AG04450 (cell line): ENCODE results near the gene KRTAP4-7. TPM values are rescaled to one million over a fixed set of nuclear protein-coding genes. Genes with fewer than 3 reads are reported as not detected.
"Not testable (repeated sequence)": the region's sequence is repeated elsewhere in the genome, so short reads cannot be mapped to it uniquely, and the experiment has no call there.

ENCODE experiments used
- CTCF ChIA-PET: fragments of 300-600, 350-600 bp; formaldehyde crosslinking; extraction: SDS; loops from one replicate; lab custom pipeline; 2022; ENCODE audit warnings: antibody characterized with exemption, inconsistent platforms; lab: Charles Lee
- POLR2A ChIA-PET: fragments of 350-600 bp; formaldehyde crosslinking; extraction: SDS; loops from one replicate; lab custom pipeline; 2021; ENCODE audit warnings: antibody characterized with exemption, inconsistent platforms; lab: Yijun Ruan, JAX
- DNase-seq: peaks from one replicate; pipeline ENCODE4 v3.0.0-alpha.2; 2011; ENCODE audit warnings: low read depth, low spot score
- H3K27ac ChIP-seq: one replicate; pipeline ENCODE4 v1.5.1; 2012; ENCODE audit warnings: low read depth, low read length, control low read depth
- H3K27me3 ChIP-seq: one replicate; pipeline ENCODE4 v1.6.0; 2012; ENCODE audit warnings: low read length; ENCODE audit not compliant: control insufficient read depth, insufficient read depth
- H3K4me3 ChIP-seq: 2 replicates; pipeline ENCODE4 v1.5.1; 2011; ENCODE audit warnings: mild to moderate bottlenecking, low read depth, low read length, control low read depth
- H3K9me3 ChIP-seq: 2 replicates; pipeline ENCODE4 v1.5.1; 2012; ENCODE audit warnings: low read length; ENCODE audit not compliant: control insufficient read depth, insufficient read depth
- CTCF ChIP-seq: IDR thresholded peaks from 2 replicates; pipeline ENCODE4 v1.5.1; 2011; ENCODE audit warnings: low read depth, low read length, control low read depth, inconsistent platforms
- polyA plus RNA-seq: library from polyadenylated mRNA; depleted of rRNA; stranded (reverse); fragments of >200 nt; gene quantifications from 2 replicates; pipeline ENCODE4 v1.2.3, GENCODE V29; 2011

The KRTAP4-7 gene
- polyA plus RNA-seq, 1 experiment, result not detected

GRCh38 chr17:41057547-41057946 is 26.4 kb upstream of the KRTAP4-7 start:
- Histone ChIP-seq H3K27ac (no peak overlapping the region), H3K27me3 (no peaks in the 10 kb centered on the region), H3K4me3 (no peak overlapping the region), H3K9me3 (no peaks in the 10 kb centered on the region)
- TF ChIP-seq CTCF, result no peak
- CTCF ChIA-PET, result no interaction called here
- no peak for DNase-seq
- POLR2A ChIA-PET, result no interaction called here

- Histone ChIP-seq H3K27me3 (no peaks in the 10 kb centered on the region), H3K9me3 (no peaks in the 10 kb centered on the region), H3K27ac (peak overlapping the region; percentile 49), H3K4me3 (no peak overlapping the region)
- no peak for DNase-seq
- no peak for TF ChIP-seq CTCF
- POLR2A ChIA-PET, result interaction anchor here (0.6 to 1.8 kb wide), 6 partner anchors 32 to 490 kb away, joined by 3 to 11 read pairs (median 4); partner anchors contain the start of gene KRTAP1-5
- CTCF ChIA-PET, result interaction anchor here (0.6 to 0.7 kb wide), 3 partner anchors 30 to 272 kb away, joined by 3 to 8 read pairs (median 3); no protein-coding TSS in a partner anchor
These were observed 25.2 kb upstream of the KRTAP4-7 start for GRCh38 chr17:41058741-41059140.

- CTCF ChIA-PET, result interaction anchor here (0.6 to 1.6 kb wide), 4 partner anchors 21 to 489 kb away, joined by 3 to 8 read pairs (median 4); no protein-coding TSS in a partner anchor
- H3K4me3 ChIP-seq, result not testable (repeated sequence)
These were observed 24.5 kb upstream of the KRTAP4-7 start for GRCh38 chr17:41059276-41060051.

GRCh38 chr17:41060052-41060604 is 23.8 kb upstream of the KRTAP4-7 start, which contains the start of gene KRTAP2-3:
TSS of gene KRTAP2-3 (minus strand) at chr17:41060114. CDS start at chr17:41060050, 64 bp downstream.
- Histone ChIP-seq H3K9me3 (no peaks in the 10 kb centered on the region), H3K27ac (peak within 1 kb of the TSS; percentile 85), H3K4me3 (no peak within 1 kb of the TSS), H3K27me3 (no peaks in the 10 kb centered on the region)
- DNase-seq, result peak; percentile 87
- ChIA-PET POLR2A (interaction anchor here (1.2 to 1.8 kb wide), 2 partner anchors 33 to 488 kb away, joined by 3 to 6 read pairs; partner anchors contain the start of gene KRTAP1-5), CTCF (interaction anchor here (1.6 kb wide), 1 partner anchor 488 kb away, joined by 4 read pairs; no protein-coding TSS in a partner anchor)
- TF ChIP-seq CTCF, result no peak

More at GRCh38 chr17:41059276-41060051, 24.5 kb upstream of the KRTAP4-7 start:
- not testable (repeated sequence) for H3K9me3 ChIP-seq, H3K27me3 ChIP-seq
- DNase-seq, result peak; percentile 75
- H3K27ac ChIP-seq, result peak overlapping the region; percentile 85
- POLR2A ChIA-PET, result interaction anchor here (0.6 to 1.8 kb wide), 6 partner anchors 33 to 489 kb away, joined by 3 to 11 read pairs (median 4); partner anchors contain the start of gene KRTAP1-5

GRCh38 chr17:41061964-41062363 is 22.0 kb upstream of the KRTAP4-7 start:
- ChIA-PET CTCF (interaction anchor here (1.2 kb wide), 1 partner anchor 487 kb away, joined by 3 read pairs; no protein-coding TSS in a partner anchor), POLR2A (interaction anchor here (1.2 kb wide), 1 partner anchor 14 kb away, joined by 3 read pairs; no protein-coding TSS in a partner anchor)
- H3K9me3 ChIP-seq, result no peaks in the 10 kb centered on the region
- H3K27me3 ChIP-seq, result no peaks in the 10 kb centered on the region
- DNase-seq, result peak; percentile 86
- TF ChIP-seq CTCF, result no peak
- H3K27ac ChIP-seq, result peak overlapping the region; percentile 86
- no peak overlapping the region for H3K4me3 ChIP-seq
